ENCODE measurements around the gene STAT5A.

The STAT5A gene

DNA sequence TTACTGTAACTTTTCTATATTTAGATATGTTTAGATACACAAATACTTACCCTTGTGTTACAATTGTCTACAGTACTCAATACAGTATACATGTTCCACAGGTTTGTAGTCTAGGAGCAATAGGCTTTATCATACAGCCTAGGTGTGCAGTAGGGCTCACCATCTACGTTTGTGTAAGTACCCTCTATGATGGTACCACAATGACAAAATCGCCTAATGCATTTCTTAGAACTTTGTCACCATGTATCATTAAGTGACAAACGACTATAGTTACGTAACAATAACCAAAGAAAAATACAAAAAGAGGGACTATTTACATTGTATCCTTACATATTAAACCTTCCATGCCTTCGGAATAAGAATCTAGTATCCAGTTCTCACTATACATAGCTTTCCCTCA, 20.1 kb upstream of the STAT5A start:
- DNase-seq (ENCODE audit: low spot score) = no peak

DNA sequence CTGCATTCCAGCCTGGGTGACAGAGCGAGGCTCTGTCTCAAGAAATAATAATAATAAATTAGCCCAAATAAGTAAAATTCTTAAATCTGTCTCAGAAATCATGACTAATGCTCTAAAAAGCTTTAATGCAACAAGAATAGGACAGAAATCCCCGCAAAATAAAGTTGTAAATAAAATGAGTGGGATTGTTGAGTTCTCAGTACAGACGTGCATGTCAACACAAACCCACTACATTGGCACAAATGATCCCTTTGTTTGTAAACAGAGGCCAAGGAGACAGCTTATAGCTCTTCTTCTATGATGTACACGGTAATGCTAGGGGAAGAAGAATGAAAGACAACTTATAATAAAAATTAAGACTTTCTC, 18.1 kb upstream of the STAT5A start:
- DNase-seq (ENCODE audit: low spot score) = no peak

DNA sequence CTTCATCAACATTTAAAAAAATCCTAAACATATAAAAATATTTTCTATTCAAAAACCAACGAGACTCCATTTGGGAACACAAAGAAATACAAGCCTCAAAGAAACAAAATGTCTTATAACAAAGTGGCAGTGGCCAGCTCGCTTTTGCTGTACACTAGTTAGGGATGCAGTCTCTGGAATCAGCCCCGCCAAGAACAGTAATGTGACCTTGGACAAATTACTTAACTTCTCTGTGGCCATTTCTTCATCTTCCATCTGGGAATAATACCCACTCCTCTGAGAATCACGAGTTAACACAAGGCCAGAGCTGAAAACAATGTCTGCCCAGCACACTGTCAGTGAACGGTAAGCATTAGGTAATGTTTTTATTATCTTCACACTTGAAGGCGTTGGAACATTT, 17.7 kb upstream of the STAT5A start:
- no peak for DNase-seq (ENCODE audit: low spot score)

DNA sequence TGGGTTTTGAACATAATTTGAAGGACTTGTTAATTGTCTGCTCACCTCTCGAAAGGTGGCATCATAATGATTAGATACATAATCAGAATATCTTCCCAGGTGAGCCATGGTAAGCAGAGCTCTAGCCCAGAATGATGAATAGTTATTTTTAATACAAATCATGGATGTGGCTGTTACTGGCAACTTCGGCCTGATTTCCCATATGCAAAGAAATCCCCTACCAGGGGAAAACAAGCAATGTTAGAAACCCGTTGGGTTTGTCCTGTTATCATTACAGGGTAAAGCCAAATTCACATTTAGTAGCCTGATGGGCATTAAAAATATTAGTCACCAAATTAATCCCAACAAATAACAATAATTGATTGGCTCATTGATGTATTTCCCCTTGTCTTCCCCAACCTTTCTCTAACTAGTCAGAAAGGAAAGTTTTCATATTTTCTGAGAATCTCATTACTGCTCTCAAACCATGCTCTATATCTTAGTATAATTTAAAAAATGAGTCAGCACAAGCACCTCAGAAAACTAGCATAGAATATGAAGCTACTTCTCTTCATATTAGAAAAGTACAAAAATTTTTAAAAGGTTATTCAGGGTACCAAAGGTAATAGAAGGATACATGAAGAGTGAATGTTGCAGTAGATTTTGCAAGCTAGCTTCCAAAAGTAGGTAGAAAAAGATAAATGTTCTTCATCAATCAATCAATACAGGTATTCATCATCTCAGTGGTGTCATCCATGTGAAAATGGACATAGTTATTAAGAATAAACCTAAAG, 17.1 kb upstream of the STAT5A start:
- DNase-seq (ENCODE audit: low spot score) = no peak

DNA sequence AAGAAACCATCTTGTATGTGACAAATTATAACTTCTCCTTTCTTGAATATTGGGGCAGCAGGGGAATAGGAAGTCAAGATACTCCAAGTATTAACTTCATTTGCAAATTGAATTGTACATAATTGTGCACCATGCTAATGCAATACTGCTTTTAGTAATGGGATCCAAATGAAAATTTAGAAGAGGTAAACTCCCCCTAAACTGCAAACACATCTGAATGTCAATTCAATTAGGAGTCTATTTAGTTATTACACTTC, 16.6 kb upstream of the STAT5A start:
- no peak for DNase-seq (ENCODE audit: low spot score)

DNA sequence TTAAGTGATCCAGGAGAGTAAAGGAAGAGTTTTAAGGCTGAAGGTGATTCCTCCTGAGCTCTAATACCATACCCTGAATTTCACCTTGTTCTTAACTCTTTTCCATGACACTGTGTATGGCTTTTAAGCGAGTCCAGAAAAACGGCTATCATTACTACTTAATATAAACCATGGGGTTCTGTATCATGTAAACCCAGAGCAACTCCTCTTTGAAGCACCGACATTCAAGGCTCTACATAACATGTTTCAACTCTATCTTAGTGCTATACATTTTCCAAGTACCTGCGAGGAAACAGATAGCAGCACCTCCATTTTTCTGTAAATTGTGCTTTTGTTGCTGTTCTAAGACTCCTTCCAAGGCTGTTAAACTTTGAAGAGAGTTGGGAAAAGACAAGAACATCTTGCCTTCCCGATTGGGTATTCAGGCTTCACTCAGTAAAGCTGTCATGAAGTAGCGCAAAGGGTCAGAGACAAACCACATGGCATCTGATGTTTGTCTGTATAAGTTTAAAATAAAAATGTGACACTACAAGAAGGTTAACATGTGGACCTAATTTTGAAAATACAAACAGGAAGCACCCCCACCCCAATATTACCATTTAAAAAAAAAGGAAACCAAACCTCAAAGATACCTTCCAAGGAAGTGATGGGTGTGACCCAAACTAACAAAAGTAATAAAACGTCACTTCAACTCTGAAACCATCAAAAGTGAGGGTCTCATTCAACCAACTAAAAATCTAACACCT, 16.0 kb upstream of the STAT5A start:
- DNase-seq (ENCODE audit: low spot score) = no peak

DNA sequence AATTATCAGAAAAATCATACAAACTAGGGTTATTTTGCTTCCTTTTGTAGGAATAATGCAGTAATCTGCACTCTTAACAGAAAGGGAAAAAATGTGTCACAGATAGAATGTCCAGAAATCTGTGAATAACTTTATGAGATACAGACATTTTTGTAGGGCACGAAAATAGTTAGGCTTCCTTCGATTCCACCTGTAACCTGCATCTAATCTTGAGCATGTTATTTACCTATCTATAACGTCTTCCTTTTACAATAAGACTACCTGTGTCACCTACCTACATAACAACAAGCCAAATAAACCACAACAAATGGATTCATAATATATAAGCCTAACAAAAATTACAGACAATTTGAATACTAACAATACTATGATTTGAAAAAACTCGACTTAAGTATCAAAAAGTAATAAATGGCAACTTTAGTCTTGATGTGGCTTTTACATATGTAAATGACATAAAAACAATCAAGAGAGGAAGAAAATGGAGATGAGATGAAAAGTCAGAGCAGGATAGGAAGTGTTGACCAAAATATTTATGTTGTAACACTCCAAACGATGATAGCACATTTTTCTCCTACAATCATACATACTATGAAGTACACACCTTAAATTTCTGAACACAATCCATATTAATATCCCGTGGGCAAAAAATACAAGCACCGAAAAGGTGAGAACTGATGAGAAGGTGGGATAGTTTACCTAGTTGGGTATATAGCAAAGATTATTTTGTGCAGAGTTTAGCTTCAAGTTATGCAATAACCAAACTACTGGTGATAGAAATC, 14.6 kb upstream of the STAT5A start:
- no peak for DNase-seq (ENCODE audit: low spot score)

DNA sequence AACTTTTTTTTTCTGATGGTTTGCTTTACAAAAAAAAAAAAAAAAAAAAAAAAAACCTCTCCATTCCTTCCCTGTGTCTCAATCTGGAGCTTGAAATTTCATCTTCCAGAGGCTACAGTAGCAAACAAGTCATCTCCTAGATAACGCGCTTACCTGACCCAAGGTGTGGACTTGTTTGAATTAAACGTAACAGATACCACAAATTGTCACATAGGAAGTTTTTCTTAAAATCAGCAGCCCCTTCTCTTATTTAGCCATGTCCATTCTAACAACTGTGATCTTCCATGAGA, 14.1 kb upstream of the STAT5A start:
- no peak for DNase-seq (ENCODE audit: low spot score)

DNA sequence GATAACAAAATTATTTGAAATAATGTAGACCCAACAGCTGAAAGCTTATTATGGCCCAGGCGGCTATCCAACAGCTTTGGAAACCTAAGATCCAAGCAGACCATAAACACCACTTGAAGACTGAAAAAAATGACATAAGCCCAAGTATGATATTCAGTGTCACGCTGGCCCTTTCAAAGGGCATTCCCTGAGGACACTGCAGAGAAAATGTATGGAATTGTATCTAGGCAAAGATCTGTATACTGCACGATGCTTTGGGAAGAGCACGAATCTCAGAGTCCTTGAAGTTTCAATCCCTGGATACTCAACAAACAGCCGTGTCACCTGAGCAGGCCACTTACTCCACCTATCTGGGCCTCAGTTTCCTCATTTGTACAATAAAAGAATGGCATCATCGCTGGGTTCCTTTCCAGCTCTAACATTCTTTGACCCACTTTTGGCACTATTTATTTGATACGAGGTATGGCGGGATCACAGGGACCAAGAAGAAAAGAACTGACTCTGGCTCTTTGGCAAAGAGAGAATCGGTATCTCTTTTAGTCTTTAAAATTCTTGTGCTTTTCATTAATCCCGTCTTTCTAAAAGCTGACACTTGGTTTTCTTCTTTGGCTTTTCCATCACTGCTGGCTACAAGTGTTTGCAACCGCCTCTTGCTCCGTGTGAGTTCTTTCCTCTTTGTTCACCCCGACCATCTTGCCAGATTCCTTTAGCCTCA, 13.3 kb upstream of the STAT5A start:
- peak; percentile 37 for DNase-seq (ENCODE audit: low spot score)

DNA sequence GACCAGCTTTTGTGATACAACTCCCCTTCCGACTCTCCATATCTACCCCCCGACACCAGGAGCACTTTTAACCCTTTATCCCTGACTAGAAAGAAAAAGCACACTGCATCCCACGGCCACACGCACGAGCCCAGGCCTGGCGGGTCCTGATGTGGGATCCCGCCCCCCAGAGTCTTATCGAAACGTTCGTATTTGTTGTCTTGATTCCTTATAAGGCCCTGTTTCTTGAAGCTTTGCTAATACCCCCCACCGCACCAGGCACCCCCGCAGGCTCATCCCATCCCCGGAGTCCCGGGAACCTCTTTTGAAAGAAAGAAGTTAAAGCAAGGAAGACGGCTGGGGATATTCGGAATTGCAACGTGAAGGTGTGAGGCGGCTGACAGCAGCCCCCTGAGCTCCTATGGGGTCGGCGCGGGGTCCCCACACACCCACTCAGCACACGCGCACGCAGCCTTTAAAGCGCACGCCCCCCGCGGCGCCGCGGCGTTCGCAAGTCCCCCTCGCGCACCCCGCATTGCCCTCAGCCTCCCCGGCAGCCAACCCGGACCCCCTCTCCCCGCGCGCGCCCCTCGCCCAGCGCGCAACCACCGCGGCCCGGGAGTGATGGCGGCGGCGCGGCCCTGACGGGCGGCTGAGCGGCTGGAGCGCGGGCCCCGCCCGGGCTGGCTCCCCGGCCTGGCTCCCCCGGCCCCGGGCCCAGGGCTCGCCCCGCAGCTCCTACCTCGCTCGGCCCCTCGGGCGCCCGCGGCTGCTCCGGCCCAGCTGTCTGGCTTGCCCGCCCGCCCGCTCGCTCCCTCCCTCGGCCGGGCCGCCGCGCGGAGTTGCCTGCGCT, 12.6 kb upstream of the STAT5A start:
- DNase-seq (ENCODE audit: low spot score) = no peak

DNA sequence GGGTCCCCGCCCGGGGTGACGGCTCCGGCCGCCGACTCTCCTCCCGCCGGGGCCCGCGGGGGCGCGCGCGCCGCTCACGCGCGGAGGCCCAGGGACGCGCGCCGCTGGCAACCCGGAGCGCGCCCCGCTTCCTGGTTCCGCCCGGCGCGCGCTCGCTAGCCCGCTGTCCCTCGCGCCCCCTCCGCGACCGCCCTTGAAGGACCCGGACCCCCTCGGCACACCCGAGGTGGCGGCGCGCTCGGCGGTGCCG, 12.0 kb upstream of the STAT5A start, which contains the start of gene STAT5B:
STAT5B (minus strand) TSS at position 33 of the 250 bp plus-strand sequence. CDS start 44,264 bp downstream, outside the sequence.
- peak; percentile 76 for DNase-seq (ENCODE audit: low spot score)

DNA sequence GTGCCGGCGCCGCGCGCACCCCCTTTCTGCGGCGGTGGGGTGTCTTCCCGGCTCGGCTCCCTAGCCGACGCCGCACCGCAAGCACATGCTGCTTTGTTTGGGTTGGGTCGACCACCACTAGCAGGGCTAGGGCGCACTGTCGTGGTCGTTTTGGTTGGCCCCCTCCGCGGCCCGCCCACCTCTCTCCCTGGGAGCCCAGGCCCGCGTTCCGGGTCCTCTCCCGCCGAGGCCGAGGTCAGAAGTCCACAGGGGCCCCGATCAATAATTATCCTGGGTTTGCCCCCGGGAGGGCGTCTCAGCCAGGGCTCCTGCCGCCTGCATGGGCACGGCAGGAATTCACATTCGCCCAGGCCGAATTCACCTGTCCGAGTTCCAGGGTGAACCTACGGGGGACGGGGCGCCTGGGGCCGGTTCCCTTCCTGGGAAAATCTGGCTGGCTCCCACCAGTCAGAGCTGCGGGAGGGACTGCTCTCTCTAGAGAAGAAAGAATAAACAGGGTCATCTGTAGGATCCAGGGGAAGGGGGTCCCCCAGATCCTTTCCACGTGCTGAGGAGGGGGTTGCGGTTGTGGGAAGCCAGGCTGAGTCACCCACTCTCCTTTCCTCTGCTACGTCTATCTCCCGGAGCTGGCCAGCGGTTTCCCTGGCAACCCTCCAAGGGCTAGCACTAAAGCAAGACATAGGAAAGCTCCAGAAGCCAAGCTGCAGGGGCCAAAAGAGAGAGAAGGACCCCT, 11.5 kb upstream of the STAT5A start:
- DNase-seq (ENCODE audit: low spot score) = peak; percentile 42

DNA sequence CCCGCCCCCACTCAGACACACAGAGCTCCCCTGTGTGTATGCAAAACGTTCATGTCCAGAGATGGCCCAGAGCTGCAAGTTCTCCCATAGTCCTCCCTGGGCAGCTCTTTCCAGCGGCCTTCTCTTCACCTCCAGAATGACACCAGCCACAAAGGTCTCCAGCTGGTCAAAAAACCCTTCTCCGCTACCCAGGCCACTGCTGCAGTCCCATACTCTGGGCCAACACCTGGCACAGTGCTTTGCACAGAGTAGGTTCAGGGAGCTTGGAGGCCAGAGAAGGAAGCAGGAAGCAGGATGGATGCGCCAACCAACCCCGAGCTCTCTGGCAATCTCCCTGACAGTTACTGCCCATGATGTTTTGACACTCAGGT, 11.0 kb upstream of the STAT5A start:
- no peak for DNase-seq (ENCODE audit: low spot score)

DNA sequence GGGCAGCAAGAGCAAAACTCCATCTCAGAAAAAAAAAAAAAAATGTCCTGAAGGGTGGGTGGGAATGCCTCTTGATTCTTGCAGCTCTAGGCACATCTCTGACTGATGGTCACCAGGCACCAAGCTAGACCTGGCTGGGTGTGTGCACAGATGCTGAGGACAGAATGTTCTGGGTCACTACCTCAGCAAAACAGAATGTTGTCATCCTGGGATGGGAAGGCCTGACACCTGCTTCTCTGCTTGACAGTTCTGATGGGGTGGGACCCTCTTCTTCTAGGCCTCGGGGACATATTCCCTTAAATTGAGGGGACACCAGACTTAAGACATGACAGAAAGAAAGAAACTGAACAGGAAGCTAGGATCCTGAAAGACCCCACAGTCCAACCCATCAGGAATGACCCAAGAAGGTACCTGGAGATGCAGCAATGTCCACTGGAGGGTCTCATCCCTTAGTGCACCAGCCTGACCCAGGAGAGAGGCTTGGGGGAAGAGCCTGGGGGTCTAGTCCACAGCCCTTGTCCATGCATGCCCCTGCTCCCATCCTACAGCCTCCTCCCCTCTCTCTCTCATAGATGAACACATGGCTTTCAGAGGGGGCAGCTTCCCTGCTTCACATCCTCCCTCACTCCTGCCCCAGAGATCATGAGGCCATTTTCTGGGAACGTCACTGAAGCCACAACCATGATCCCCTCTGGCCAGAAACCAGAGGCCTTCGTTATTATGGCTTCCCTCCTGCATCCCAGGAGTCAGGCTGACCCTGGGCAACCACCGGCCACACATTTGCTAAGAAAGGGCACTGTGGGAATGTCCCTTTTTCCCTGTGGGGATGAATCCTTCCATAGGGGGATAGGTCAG, 8.3 kb upstream of the STAT5A start:
- no peak for DNase-seq (ENCODE audit: low spot score)

DNA sequence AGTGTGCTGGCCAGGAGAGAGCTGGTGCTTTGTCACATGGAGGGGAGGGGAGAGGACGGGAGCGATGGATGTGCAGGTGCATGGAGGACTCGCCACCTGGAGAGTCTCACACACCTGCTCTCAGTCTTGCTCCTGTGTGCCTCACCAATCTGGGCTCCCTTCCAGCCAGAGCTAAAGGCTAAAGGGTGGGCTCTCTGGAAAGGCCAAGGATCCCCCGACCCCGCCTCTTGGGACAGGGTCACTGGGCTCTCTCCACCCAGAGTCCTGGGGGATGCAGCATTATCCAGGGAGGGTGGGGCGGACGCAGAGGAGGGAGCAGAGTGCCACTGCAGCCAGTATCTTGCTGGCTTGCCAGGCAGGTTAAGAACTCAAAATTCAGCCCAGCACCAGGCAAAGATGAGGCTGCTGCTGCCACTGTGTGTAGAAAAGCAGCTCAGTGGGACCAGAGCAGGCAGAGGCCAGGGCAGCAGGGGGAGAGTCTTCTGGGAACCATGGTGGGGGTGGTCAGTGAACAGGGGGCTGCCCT, 6.7 kb upstream of the STAT5A start:
- DNase-seq (ENCODE audit: low spot score) = no peak

DNA sequence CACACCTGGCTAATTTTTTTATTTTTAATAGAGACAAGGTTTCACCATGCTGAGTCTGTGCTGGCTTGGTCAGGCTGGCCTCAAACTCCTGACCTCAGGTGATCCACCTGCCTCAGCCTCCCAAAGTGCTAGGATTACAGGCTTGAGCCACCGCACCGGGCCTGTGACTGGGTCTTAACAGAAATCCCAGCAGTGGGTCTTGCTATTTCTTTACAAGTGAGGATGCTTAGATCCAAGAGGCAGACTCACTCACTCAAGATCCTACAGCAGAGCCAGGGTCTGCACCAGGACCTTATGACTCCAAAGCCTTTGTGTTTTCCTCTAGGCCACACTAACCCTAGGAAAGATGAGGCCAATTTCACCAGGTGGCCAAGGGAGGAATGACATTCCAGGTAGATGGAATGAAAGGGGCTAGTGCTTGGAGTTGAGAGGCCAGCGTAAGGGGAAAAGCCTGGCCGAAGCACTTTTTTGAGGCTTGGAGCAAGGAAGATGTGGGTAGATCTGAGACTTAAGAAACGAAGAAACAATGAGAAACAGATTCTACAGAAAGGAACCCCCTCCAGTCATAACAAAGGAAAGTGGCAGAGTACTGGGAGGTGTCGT, 5.7 kb upstream of the STAT5A start:
- DNase-seq (ENCODE audit: low spot score) = no peak

DNA sequence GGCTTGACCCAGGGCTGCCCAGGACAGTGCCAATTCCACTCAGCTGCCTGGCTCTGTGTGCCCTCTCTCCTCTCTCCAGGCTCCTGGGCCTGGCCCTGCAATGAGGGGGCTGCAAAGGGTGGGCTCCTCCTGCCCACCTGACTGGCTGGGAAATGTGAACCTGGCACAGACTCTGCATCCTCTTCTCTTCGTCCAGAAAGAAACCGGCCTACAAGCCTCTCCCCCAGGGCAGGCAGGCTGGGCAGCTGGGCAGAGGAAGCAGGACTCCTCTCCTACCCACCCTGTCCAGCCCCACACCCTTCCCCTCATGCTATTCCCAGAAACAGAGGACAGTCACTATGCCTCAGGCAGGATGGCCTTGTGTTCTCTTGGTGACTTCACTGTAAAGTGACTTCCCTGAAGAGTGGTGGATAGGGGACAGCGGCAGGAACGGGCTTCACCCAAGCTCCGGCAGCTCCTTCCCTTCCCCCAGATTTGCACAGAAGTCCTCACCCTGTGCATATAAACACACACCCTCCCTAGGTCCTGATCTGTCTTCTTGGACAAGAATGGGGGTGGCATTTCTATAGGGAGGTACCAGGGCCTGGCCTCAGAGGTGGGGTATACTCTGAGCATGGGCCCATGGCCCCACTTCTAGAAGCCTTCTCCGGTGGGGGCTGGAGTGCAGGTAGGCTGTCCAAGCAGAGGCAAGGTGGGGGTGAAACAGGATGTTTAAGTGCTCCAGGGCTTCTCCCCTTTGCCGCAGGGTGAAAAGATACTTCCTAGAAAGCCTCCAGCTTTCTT, 4.9 kb upstream of the STAT5A start:
- DNase-seq (ENCODE audit: low spot score) = no peak

DNA sequence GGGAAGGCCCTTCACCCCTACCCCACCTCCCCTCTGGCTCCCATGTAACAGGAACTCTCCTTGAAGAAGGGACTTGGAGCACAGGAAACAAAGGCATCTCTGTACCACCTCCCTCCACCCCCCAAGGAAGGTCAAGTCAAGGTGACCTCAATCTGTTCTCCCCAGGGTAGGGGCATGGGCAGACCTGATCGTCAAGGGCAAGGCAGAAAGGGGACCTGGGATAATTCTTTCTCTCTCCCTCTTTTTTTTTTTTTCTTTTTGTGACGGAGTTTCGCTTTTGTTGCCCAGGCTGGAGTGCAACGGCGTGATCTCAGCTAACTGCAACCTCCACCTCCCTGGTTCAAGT, 4.3 kb upstream of the STAT5A start:
- no peak for DNase-seq (ENCODE audit: low spot score)

DNA sequence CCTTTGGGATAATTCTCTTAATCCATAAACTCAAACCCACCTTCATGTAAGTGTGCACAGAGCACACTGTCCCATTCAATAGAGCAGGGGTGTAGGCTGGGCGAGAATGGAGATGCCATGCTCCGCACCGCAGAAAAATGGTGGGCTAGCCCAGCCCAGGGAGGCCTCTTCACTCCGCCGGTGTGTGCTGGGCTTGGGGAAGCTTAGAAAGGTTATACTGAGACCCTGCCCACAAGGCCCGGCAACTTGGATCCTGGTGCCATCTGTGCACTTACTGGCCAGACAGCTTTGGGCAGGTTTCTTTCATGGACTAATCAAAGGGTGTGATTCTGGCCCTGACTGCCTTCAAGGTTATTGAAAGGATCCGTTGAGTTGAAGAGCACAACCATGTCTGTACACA, 3.7 kb upstream of the STAT5A start:
- no peak for DNase-seq (ENCODE audit: low spot score)
